Measurements from ENCODE around the gene IL19.
"Not testable (repeated sequence)": the region's sequence is repeated elsewhere in the genome, so short reads cannot be mapped to it uniquely, and the experiment has no call there.

Gene IL19

DNA sequence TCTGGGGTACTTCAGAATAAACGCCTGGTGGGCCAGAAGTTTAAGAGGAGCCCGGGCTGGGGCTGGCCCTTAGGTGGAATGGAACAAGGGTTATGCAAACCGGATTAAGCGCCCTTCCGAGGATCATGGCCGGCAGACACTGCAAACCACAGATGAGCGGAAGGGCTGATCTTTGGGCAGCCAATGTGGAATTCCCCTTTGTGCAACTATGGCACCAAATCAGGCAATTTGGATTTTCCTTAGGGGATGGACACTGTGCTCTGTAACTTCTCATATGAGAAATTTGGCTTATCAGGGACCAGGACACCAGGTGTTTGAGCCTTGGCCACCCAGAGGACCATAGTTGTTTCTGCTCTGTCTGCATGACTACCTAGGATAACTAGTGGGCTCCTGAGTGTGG is 7.5 kb downstream of the IL19 start:
- no peak for DNase-seq

- not testable (repeated sequence) for DNase-seq
These were observed 8.3 kb downstream of the IL19 start for GRCh38 chr1:206778911-206779310.

GRCh38 chr1:206779638-206780037 is 9.1 kb downstream of the IL19 start:
- no peak for DNase-seq

GRCh38 chr1:206782448-206782847 is 11.9 kb downstream of the IL19 start:
- no peak for DNase-seq

DNA sequence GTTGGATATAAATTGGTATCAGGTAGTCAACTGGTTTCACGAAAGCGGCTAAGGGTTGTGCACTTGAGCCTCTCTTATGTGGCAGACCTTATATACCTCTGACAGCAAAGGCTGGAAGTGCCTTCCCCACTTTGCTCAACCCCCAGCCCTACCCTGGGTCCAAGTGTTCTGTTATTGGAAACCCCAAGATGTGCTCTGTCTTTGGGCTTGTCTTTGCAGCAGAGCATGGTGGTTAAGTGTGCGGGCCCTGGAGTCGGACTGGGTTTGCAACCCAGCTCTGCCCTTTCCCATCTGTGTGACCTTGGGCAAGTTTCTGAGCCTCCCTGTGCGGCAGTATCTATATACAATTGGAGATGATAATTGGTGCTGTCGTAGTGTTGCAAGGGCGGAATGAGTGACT is 12.9 kb downstream of the IL19 start:
- DNase-seq = no peak

- no peak for DNase-seq
These were observed 13.9 kb downstream of the IL19 start for GRCh38 chr1:206784471-206784903.

DNA sequence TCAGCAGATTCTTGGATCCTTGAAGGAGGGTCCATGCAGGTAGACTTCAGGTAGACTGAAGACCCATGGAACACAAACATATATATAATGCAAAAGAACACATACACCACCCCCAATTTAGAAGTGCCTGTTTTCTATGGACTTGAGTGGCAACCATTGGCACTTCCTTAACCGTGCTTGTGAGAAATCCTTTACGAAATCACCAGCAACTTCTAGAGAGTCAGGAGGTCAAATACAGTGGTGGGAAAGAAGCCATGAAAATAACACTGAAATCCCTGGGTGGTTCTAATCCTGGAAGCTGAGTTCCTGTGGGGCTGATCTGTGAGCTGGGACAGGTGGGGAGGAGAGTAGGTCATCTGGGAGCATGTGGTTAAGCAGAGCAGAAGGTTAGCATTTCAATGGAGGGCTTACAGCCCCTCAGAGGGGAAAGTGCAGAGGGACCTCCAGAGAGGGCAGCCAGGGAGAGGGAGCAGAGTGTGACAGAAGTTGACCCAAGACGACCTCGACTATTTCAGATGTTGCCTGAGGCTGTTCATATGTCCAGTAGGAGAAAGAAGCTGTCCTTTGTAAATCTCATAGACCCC is 14.7 kb downstream of the IL19 start:
- no peak for DNase-seq

- DNase-seq = no peak
These were observed 15.8 kb downstream of the IL19 start for GRCh38 chr1:206786212-206786886.

GRCh38 chr1:206787891-206788290 is 17.3 kb downstream of the IL19 start:
- DNase-seq = no peak

DNA sequence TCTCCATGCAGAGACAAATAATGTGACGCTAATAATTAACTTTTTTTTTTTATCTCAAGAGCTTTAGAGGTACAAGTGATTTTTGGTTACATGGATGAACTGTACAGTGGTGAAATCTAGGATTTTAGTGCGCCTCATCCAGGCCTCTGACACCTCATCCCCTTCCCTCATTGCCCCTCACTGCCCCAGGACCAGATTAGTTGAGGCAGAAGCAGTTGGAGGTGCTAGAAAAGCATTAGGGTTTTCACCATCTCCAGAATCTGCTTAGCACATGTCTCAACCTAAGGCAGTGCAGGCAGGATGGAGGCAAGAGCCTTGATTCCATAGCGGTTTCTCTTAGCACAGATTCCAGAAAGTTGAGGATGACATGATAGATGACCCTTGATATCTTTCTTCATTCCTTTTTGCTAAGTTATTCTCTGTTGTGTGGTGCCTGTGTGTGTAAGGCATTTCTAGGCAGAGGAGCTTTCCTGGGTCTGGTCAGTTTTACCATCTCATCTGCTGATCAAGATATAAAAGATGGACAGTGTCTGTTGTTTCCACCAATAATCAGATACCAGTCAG is 18.0 kb downstream of the IL19 start:
- no peak for DNase-seq

- no peak for DNase-seq
These were observed 20.1 kb downstream of the IL19 start for GRCh38 chr1:206790502-206791250.

DNA sequence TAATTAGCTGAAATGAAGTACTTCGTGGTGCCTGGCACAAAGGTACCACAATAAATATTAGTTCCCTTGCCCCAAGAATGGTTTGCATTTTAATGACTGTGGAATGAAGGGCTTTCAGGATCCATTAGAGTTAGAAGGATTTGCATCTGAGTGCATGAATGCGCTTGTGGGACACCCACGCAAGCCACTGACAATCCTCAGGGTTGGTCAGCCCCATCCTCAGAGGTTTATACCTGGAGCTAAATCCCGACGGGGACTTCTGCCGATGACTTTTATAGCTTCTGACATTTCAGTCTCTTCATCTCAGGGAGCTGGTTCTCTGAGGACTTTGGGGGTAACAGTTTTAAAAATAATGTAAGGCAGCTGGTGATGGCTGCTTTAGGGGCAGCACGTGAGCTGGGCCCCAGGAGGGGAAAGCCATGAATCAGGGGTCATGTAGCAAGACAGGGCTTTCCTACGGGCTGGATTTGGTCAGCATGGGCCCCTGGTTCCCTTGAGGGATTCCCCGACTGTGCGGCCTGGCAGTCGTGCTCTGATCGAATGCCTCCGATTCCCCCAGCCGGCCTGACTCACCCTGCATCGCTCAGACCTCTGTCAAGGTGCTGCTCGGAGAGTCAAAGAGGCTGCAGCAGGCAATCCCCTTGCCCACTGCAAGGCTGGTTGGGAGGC is 22.5 kb downstream of the IL19 start:
- DNase-seq = no peak

GRCh38 chr1:206793620-206794019 is 23.0 kb downstream of the IL19 start:
- DNase-seq = no peak

DNA sequence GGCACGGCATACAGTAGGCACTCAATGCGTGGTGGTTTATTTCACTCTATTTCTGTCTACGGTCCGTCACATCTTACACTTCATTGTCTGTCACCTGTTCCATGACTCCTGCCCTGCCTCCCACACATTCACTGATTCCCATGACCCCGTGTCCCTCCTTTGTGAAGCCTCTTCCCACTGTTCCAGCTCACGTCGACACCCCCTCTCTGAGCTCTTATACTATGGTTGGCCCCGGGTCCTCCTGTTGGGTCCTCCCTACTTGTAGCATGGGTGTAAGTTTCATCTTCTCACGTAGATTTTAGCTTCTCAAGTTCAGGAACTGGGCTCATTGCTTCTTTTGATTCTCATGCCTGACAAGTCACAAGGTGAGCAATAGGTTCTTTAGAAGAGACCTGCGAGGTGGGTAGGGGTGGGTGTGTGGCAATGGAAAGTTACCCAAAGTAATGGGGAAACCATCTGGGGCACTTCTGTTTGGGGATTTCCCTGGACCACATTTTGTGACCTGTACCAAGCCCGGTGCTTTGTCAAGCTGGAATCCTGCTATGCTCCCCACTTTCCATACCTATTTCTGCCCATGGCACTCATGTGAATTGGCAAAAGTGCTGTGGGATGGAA is 23.8 kb downstream of the IL19 start:
- DNase-seq = no peak

DNA sequence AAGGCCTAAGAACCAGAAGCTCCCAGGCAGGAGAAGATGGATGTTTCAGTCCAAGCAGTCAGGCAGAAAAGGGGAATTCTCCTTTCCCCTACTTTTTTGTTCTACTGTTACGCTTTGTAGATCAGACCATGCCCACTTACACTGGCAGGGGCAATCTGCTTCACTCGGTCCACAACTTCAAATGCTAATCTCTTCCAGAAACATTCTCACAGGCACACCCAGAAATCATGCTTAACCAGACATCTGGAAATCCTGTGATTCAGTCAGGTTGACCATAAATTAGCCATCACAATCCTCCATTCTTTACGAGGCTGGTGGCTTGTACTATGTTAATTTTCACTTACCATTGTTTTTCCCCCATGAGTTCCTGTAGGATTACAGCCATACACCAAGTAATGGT is 25.5 kb downstream of the IL19 start:
- no peak for DNase-seq

GRCh38 chr1:206796981-206797402 is 26.4 kb downstream of the IL19 start:
- DNase-seq = no peak

- DNase-seq = no peak
These were observed 27.2 kb downstream of the IL19 start for GRCh38 chr1:206797534-206798383.

DNA sequence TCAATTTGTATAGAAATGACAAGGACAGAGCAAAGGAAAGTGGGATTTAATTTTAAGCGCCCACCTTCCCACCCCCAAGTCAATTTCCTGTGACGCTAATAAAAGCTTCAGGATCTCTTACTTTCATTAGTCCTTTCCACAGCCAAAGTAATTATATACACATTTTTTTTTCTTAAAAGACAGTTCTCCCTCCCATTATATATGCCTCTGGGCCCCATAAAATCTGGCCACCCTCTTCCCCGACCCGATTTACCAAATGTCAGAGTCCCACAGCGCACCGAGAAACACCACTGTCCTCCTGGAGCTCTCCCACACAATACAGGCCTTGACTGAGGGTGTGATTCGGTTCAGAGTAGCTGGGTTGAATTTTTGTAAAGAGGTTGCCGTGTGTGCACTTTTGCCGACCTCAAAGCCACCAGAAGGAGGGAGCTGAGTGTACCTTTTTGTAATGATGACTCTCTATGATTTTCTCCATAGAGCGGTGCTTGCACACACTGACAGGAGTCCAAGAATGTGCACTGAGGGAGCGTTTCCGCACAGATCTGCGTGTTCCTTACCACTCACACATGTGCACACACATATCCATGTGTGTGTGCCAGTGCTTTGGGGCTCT is 27.9 kb downstream of the IL19 start:
- DNase-seq = no peak

DNA sequence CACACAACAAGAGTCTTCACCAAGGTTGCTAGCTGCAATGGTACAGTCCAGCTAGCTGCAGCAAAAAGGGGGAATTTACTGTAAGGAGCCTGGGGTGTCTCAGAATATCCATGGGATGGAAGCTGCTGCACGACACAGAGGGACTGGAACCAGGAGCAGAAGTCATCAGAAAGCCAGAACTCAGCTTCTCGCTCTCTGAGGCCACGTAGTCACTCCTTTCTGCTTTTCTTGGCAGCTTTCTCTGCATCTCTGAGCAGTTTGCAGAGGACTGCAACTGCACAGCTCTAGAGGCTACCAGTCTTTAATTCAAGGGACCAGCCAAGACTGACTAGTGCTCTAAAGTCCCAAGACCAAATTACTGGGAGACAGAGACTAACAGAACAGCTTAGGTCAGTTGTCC is 28.7 kb downstream of the IL19 start:
- no peak for DNase-seq

GRCh38 chr1:206800411-206800810 is 29.8 kb downstream of the IL19 start:
- DNase-seq = peak; percentile 63

GRCh38 chr1:206800891-206801290 is 30.3 kb downstream of the IL19 start:
- no peak for DNase-seq
